GM19328 (cell line): ENCODE data around the gene TMEM259.

Experiments
- ATAC-seq: cut with Tn5 transposase; IDR thresholded peaks from one replicate; pipeline ENCODE4 v1.9.1; 2021; ENCODE audit warnings: mild to moderate bottlenecking, moderate library complexity; ENCODE audit not compliant: unreplicated experiment

TMEM259 gene

DNA sequence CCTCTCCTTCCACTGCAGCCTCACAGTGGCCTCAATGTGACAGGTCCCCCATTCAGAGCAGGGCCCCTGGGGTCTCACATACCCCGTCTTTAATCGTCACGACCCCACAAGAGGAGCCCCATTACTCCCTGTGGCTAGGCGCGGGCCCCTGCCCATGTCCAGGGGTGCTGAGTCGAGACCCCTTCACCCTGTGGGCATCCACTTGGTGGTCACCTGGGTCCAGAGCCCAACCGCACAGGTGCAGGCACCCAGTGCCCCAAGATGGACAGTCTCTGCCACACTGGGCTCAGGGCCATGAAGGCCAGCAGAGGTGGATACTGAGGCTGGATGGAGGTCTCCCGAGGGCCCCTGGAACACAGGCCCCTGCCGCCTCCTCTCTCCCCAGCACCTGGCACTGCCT is 3.0 kb downstream of the TMEM259 start:
- no peak for ATAC-seq

- ATAC-seq, result no peak
Observed at GRCh38 chr19:1017115-1017905, 3.6 kb downstream of the TMEM259 start.

DNA sequence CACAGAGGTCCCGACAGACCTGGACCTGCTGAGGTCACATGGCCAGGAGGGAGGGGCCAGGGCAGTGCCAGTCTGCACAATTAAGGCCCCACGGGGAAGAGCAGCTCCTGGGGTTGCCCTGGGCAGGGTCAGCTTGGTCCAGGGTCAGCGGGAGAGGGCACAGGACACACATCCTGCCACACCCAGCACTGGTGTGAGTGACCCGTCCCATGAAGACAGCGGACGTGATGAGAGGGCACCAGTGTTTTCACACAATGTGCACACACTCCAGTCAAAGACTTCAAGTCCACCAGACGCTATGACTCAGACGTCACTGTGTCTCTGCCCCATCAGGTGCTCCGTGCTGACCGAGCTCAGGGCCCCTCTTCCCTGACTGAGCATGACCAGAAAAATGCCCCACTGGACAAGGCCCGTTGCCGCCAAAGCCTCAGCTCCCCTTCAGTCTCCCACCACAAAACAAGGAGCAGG is 4.2 kb downstream of the TMEM259 start:
- ATAC-seq, result no peak

DNA sequence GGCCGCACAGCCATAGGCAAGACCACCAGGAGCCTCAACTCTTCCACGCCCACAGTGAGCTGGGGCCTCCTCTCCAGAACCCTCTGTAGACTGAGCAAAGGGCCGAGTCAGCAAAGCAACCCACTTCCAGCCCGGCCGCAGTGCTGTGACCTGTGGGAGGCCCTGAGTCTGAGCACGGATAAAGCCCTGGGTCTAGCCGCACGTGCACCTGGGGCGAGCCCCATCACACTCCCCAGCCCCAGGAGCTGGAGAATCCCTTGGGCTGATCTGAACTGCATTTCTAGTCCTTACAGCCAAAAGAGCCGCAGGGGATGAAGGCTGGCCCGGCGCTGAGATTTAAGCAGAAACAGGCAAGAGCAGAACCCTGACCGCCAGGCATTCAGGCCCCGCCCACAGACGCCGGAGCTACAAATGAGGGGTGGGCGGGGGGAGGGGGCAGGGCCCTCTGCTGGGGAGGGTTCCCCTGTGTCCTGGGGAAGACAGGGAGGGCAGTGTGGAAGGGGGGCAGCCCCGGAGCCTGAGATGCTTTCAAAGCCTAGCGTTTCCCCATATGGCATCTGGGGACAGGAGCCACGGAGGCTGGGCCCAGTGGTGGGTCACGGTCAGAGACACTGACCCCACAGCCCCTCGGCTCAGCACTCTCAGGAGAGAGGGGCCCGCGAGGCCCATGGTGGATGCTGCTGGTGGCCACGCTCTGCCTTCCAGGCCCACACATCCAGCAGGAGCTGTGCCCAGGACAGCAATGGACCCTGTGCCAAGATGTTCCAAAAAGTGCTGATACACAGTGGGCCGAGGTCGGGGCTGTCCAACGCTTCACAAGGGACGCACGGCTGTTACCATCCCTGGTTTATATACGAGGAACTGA is 4.9 kb downstream of the TMEM259 start:
- no peak for ATAC-seq

- no peak for ATAC-seq
Observed at GRCh38 chr19:1015061-1015781, 5.7 kb downstream of the TMEM259 start.

DNA sequence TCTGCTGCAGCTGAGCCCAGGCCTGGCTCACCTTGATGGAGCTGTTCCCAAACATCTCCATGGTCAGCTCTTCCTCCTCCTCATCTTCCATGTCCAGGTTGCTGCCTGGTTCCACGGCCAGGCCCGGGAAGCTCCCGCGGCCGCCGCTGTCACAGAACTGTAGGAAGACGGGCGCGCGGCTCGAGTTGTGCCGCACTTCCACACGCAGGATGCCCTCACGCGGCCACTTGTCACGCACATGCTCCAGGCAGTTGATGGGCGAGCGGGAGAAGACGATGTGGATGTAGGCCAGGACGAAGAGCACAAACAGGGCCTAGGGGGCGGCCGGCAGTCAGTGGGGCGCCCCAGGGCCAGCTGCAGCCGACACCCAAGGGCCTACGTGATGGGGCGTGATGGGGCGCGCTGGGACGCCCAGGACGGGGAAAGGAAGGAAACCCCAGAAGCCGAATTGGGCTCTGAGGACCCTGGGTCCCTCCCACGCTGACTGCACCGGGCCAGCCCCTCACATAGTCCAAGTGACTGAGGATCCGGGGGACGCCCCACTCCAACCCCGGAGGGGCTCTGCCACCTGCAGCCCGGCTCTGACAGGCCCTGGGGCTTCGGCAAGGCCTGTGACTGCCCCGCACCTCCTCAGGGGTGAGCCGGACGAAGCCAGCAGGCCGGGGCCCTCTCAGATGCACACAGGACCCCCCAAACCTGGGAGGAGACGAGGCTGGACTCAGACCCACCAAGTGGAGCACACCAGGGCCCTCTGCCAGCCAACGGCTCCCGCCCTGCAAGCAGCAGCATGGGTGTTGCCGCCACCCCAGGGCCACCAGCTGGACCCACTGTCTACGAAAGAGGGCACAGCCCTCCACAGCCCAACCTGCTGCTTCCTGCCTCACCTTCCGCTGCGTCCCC is 6.5 kb downstream of the TMEM259 start:
- ATAC-seq, result no peak

- no peak for ATAC-seq
Observed at GRCh38 chr19:1013218-1013617, 7.7 kb downstream of the TMEM259 start.

GRCh38 chr19:1012334-1012733 is 8.6 kb downstream of the TMEM259 start:
- ATAC-seq, result no peak

GRCh38 chr19:1011831-1012333 is 9.0 kb downstream of the TMEM259 start:
- no peak for ATAC-seq

DNA sequence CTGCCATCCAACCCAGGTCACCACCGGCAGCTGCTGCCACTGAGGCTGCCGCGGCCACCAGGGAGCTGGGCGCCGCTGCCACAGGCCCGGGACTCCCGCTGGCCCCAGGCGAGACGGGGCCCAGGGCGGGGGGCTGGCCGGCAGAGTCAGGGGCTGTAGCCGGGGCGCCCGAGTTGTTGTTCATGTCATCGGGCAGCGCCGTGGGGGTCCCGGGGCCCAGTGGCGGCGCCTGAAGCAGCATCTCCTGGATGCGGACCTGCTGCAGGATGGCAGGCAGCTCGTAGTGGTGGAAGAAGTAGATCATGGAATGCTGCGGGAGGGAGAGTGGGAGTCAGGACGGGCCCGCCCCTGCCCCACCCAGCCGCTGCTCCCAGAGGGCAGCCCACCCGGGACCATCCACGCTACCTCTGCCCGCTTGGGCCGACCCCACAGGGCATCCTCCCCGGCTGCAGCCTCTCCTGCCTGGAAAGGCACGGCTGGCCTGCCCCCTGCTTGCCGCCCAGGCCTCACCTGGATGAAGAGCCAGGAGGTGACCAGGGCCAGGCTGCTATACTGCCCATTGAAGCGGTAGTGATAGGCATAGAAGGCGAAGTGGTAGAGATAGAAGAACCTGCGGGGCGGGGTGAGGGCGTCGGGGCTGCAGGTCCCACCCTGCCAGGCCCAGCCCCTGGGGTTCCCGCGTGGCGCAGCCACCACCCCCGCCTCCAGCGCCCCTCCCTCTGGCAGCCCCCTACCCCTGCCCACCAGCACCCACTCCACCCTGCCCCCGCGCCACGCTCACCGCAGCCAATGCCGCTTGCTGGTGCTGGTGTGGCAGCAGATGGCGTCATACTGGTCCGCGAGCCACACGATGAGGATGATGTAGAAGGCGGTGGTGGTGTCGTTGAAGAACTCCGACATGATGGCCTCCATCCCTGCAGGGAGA is 10.1 kb downstream of the TMEM259 start:
- ATAC-seq, result no peak

GRCh38 chr19:1009981-1010538 is 10.9 kb downstream of the TMEM259 start:
- ATAC-seq, result no peak

DNA sequence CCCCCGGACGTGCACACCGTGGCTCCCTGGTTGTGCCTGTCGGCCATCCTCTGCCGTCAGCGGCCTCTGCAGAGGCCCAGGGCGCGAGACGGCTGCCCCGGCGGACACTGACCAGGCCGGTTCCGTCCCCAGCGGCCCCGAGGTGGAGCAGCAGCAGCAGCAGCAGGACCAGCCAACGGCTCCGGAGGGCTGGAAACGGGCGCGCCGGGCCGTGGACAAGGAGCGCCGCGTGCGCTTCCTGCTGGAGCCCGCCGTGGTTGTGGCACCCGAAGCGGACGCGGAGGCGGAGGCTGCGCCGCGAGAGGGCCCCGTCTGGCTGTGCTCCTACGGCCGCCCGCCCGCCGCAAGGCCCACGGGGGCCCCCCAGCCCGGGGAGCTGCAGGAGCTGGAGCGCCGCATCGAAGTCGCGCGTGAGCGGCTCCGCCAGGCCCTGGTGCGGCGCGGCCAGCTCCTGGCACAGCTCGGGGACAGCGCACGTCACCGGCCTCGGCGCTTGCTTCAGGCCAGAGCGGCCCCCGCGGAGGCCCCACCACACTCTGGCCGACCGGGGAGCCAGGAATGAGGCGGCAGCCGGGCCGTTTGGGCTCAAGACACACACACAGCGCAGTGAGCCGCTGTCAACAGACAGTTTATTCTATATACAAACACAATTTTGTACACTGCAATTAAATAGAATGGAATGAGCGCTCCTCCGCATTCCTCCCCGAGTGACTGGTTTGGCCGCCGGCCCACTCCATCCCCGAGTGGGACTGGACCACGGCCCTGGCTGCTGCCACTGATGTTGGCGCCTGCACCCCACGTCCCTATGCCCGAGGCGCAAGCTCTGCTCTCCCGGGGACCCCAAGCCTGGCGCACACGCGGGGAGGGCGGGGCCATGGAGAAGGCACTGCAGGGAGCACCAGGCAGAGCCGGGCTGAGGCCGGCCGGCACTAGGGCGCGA is 11.6 kb downstream of the TMEM259 start:
- no peak for ATAC-seq

GRCh38 chr19:1008268-1009040 is 12.5 kb downstream of the TMEM259 start:
- no peak for ATAC-seq

- no peak for ATAC-seq
Observed at GRCh38 chr19:1007399-1008251, 13.3 kb downstream of the TMEM259 start.

- no peak for ATAC-seq
Observed at GRCh38 chr19:1006711-1007398, 14.1 kb downstream of the TMEM259 start.
